Bronchial epithelial cell (primary cell): ENCODE data around the gene RCN1. TPM values are rescaled to one million over a fixed set of nuclear protein-coding genes. Genes with fewer than 3 reads are reported as not detected.
A peak's percentile ranks its signal among the peaks of the same experiment; 100 is the strongest.
"Not testable (repeated sequence)": the region's sequence is repeated elsewhere in the genome, so short reads cannot be mapped to it uniquely, and the experiment has no call there.

ENCODE experiments used
- DNase-seq: peaks from one replicate; pipeline ENCODE4 v3.0.0-alpha.2; 2010; ENCODE audit warnings: low read depth
- FAIRE-seq: peaks from 2 replicates; lab custom pipeline; 2011; peaks lifted over from hg19 to GRCh38; lab: Jason Lieb, UNC
- H3K27me3 ChIP-seq: 2 replicates; pipeline ENCODE4 v1.5.1; 2011; ENCODE audit warnings: low read length; ENCODE audit not compliant: control insufficient read depth, insufficient read depth
- H3K36me3 ChIP-seq: 2 replicates; pipeline ENCODE4 v1.5.1; 2011; ENCODE audit warnings: low read length; ENCODE audit not compliant: control insufficient read depth, insufficient read depth
- H3K4me3 ChIP-seq: 2 replicates; pipeline ENCODE4 v1.5.1; 2011; ENCODE audit warnings: mild to moderate bottlenecking, low read depth, low read length, control low read depth
- CTCF ChIP-seq: IDR thresholded peaks from 2 replicates; pipeline ENCODE4 v1.5.1; 2011; ENCODE audit warnings: mild to moderate bottlenecking, moderate library complexity, low read length, control low read depth, inconsistent platforms; ENCODE audit not compliant: insufficient read depth, severe bottlenecking
- total RNA-seq: library from RNA; depleted of rRNA; stranded (reverse); fragments of >200 nt; gene quantifications from 2 replicates; pipeline ENCODE4 v1.2.1, GENCODE V29; 2014

The RCN1 gene
- total RNA-seq, 1 donor from 2014 or later, result 113 TPM

- FAIRE-seq (no peak), DNase-seq (no peak)
- no peak for TF ChIP-seq CTCF
- Histone ChIP-seq H3K4me3 (no peak overlapping the region), H3K27me3 (peaks cover 14% of the 10 kb centered on the region), H3K36me3 (no peaks in the 10 kb centered on the region)
These were observed 28.3 kb upstream of the RCN1 start for GRCh38 chr11:32062540-32062939.

GRCh38 chr11:32063031-32063430, 27.8 kb upstream of the RCN1 start:
- not testable (repeated sequence) for DNase-seq, FAIRE-seq, H3K36me3 ChIP-seq, H3K4me3 ChIP-seq
- H3K27me3 ChIP-seq, result peaks cover 13% of the 10 kb centered on the region

- H3K4me3 ChIP-seq, result no peak overlapping the region
- no peak for TF ChIP-seq CTCF
- DNase-seq (no peak), FAIRE-seq (no peak)
- H3K27me3 ChIP-seq, result peaks cover 23% of the 10 kb centered on the region
- H3K36me3 ChIP-seq, result no peaks in the 10 kb centered on the region
These were observed 24.8 kb upstream of the RCN1 start for GRCh38 chr11:32065865-32066629.

- H3K27me3 ChIP-seq, result peaks cover 27% of the 10 kb centered on the region
- FAIRE-seq, result peak; percentile 7
- TF ChIP-seq CTCF, result no peak
- DNase-seq, result no peak
- H3K4me3 ChIP-seq, result no peak overlapping the region
- H3K36me3 ChIP-seq, result no peaks in the 10 kb centered on the region
These were observed 22.6 kb upstream of the RCN1 start for GRCh38 chr11:32068134-32068870.

- no peak overlapping the region for H3K4me3 ChIP-seq
- H3K36me3 ChIP-seq, result no peaks in the 10 kb centered on the region
- FAIRE-seq, result no peak
- TF ChIP-seq CTCF, result no peak
- DNase-seq, result peak; percentile 22
- peaks cover 27% of the 10 kb centered on the region for H3K27me3 ChIP-seq
These were observed 21.4 kb upstream of the RCN1 start for GRCh38 chr11:32069361-32070058.

GRCh38 chr11:32070692-32071091, 20.2 kb upstream of the RCN1 start:
- no peak for TF ChIP-seq CTCF
- Histone ChIP-seq H3K4me3 (no peak overlapping the region), H3K36me3 (no peaks in the 10 kb centered on the region), H3K27me3 (peaks cover 24% of the 10 kb centered on the region)
- DNase-seq (no peak), FAIRE-seq (no peak)
